Measurements from ENCODE around the gene SHROOM3. TPM values are rescaled to one million over a fixed set of nuclear protein-coding genes. Genes with fewer than 3 reads are reported as not detected.

SHROOM3 gene
- total RNA-seq, 6 donors from 2014 or later: 62.3 to 216 (median 116) TPM

DNA sequence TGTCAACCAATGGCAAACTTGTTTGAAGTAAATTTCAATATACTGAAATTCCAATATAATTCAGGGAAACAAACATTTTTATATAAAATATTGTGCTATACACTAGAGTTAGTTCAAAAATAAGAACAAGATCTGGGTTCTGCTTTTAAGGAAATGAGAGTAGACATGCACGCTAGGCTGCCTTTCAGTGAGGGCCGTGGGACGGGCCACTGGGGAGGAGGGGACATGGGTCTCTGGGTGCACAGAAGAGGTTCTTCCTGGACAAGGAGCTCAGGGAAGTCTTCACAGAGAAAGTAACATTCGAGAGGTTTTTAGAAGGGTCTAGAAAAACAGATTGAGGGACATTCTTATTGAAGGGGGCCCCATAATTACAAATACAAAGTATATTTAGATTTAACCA is 64.4 kb downstream of the SHROOM3 start:
- no peaks in the 10 kb centered on the region for H3K9me3 ChIP-seq
- DNase-seq (no peak), ATAC-seq (ENCODE audit: low FRiP score in 2 of 2) (no peak)
- H3K36me3 ChIP-seq: no peaks in the 10 kb centered on the region
- no peaks in the 10 kb centered on the region for H3K27me3 ChIP-seq
- TF ChIP-seq POLR2A (IDR thresholded peaks at IDR 0.05): no peak
- TF ChIP-seq, protein P1, sequence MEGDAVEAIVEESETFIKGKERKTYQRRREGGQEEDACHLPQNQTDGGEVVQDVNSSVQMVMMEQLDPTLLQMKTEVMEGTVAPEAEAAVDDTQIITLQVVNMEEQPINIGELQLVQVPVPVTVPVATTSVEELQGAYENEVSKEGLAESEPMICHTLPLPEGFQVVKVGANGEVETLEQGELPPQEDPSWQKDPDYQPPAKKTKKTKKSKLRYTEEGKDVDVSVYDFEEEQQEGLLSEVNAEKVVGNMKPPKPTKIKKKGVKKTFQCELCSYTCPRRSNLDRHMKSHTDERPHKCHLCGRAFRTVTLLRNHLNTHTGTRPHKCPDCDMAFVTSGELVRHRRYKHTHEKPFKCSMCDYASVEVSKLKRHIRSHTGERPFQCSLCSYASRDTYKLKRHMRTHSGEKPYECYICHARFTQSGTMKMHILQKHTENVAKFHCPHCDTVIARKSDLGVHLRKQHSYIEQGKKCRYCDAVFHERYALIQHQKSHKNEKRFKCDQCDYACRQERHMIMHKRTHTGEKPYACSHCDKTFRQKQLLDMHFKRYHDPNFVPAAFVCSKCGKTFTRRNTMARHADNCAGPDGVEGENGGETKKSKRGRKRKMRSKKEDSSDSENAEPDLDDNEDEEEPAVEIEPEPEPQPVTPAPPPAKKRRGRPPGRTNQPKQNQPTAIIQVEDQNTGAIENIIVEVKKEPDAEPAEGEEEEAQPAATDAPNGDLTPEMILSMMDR (IDR thresholded peaks at IDR 0.05): no peak
- TF ChIP-seq POLR2AphosphoS5 (IDR thresholded peaks at IDR 0.05): no peak
- TF ChIP-seq EP300 (IDR thresholded peaks at IDR 0.05): no peak
- peak overlapping the region in 1 of 4 donors; percentile 34 for H3K27ac ChIP-seq
- WGBS, 2 donors: 62 to 67% methylated on average over 4 of the region's 4 CpGs
- peaks cover 0 to 3% (median 0%) of the 10 kb centered on the region in 4 donors for H3K4me1 ChIP-seq
- no peak overlapping the region for H3K4me3 ChIP-seq

DNA sequence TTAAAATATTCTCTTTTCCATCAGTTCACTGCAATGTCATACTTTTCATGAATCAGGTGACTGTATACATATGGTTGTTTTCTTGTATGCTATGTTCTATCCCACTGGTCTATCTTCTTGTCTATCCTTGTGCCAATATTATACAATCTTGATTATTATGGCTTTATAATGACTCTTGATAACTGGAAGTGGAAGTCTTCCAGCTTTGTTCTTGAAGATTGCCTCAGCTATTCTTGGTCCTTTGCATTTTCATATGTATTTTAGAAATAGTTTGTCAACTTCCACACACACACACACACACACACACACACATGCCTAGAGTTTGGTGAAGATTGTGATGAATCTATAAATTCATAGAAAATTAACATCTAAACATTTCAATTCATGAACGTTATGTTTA is 67.9 kb downstream of the SHROOM3 start:
- no peak overlapping the region for H3K27ac ChIP-seq
- no peaks in the 10 kb centered on the region for H3K4me1 ChIP-seq
- no peak for ATAC-seq (ENCODE audit: low FRiP score in 2 of 2)
- no peak overlapping the region for H3K4me3 ChIP-seq
- WGBS, 2 donors: 65 to 77% methylated on average over 1 of the region's 1 CpG
- no peaks in the 10 kb centered on the region for H3K36me3 ChIP-seq
- TF ChIP-seq EP300 (IDR thresholded peaks at IDR 0.05) (no peak), POLR2A (IDR thresholded peaks at IDR 0.05) (no peak), POLR2AphosphoS5 (IDR thresholded peaks at IDR 0.05) (no peak)
- TF ChIP-seq, protein P1 (IDR thresholded peaks at IDR 0.05): no peak
- H3K27me3 ChIP-seq: no peaks in the 10 kb centered on the region
- no peak for DNase-seq
- H3K9me3 ChIP-seq: no peaks in the 10 kb centered on the region

DNA sequence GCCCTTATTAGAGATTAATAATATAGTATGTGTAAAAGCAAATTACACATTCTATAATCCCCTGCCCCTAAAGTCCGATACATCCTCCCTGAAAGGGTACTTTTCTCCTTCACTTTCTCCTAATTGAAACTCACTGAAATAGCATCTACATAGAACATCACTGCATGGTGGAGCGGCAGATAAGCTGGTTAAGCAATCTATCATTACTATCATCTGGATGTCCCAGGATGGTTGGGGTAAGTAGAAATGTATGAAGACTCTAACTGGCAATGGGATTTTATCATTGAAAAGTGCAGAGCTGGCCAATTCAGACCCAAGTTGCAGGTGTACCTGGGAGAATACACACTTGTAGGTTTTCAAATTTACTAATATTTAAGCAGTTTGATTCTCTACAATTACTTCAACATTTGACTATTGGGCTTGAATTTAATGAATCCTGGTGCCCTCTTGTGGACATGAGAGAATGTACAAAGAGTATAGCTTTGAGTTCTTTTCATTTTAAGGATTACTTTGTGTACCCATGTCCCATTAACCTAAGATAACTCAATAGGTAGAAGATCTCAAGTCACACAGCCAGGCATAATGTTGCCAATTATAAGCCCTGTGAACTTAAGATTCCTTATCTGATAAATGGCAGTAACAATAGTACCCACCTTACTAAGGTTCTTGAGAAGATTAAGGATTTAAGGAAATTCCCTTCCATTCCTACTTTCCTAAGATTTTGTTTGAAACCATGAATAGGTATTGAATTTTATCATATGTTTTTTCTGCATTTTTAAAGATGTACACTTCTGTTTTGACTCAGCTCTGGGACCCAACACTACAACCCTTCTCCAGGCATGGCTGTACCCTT is 69.8 kb downstream of the SHROOM3 start:
- H3K4me3 ChIP-seq: no peak overlapping the region
- H3K27ac ChIP-seq: no peak overlapping the region
- H3K9me3 ChIP-seq: no peaks in the 10 kb centered on the region
- DNase-seq (no peak), ATAC-seq (ENCODE audit: low FRiP score in 2 of 2) (peak; percentile 65 to 71)
- H3K36me3 ChIP-seq: no peaks in the 10 kb centered on the region
- no peak for TF ChIP-seq POLR2AphosphoS5 (IDR thresholded peaks at IDR 0.05)
- TF ChIP-seq, protein P1 (IDR thresholded peaks at IDR 0.05): peak in 5 of 6 experiments; percentile 37 to 72 (median 66)
- no peak for TF ChIP-seq EP300 (IDR thresholded peaks at IDR 0.05)
- no peak for TF ChIP-seq POLR2A (IDR thresholded peaks at IDR 0.05)
- WGBS, 2 donors: 69 to 70% methylated on average over 2 of the region's 2 CpGs
- H3K27me3 ChIP-seq: no peaks in the 10 kb centered on the region
- H3K4me1 ChIP-seq: no peaks in the 10 kb centered on the region

DNA sequence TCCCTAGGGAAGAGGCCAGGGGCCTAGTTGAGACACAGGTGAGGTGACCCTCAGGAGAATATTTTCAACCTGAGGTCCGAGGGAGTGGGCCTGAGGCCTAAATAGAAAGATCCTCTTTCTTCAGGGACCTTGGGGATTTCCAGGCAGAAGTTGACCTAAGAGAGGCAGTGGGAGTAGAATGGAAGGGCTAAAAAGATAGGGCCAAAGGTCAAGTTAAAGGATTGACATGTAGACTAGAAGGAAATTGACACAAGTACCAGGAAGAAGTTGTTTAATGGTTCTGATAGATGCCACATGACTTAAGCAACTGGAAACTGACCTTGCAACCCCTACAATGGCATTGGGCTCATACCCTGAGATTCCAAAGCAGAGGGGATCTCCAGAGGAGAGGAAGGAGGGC is 76.9 kb downstream of the SHROOM3 start:
- 75 to 87% methylated on average over 1 of the region's 1 CpG for WGBS, 2 donors
- H3K4me3 ChIP-seq: no peak overlapping the region

DNA sequence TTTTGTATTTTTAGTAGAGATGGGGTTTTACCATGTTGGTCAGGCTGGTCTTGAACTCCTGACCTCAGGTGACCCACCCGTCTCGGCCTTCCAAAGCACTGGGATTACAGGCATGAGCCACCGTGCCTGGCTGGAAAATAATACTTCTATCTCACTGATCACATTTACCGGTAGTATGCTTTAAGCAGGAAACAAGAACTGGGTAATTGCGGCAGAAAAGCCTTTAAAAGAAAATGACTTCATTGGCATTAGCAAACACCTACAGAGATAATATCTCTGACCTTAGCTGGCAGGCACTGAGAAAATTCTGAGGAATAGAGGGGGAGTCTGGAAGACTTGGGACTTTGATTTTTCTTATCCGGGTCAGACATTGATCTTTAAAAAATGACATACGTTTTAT is 78.5 kb downstream of the SHROOM3 start:
- no peak overlapping the region for H3K27ac ChIP-seq
- H3K4me1 ChIP-seq: peaks cover 0 to 13% (median 2%) of the 10 kb centered on the region in 4 donors
- WGBS, 2 donors: 87 to 90% methylated on average over 7 of the region's 7 CpGs
- DNase-seq (no peak), ATAC-seq (ENCODE audit: low FRiP score in 2 of 2) (no peak)
- no peaks in the 10 kb centered on the region for H3K27me3 ChIP-seq
- no peak for TF ChIP-seq POLR2A (IDR thresholded peaks at IDR 0.05)
- no peak for TF ChIP-seq EP300 (IDR thresholded peaks at IDR 0.05)
- TF ChIP-seq POLR2AphosphoS5 (IDR thresholded peaks at IDR 0.05): no peak
- TF ChIP-seq, protein P1 (IDR thresholded peaks at IDR 0.05): no peak
- H3K9me3 ChIP-seq: no peaks in the 10 kb centered on the region
- no peaks in the 10 kb centered on the region for H3K36me3 ChIP-seq
- H3K4me3 ChIP-seq: no peak overlapping the region

More for the DNA sequence above, 76.9 kb downstream of the SHROOM3 start:
- H3K4me1 ChIP-seq: peaks cover 0 to 13% (median 2%) of the 10 kb centered on the region in 4 donors
- H3K27me3 ChIP-seq: no peaks in the 10 kb centered on the region
- H3K27ac ChIP-seq: no peak overlapping the region
- H3K9me3 ChIP-seq: no peaks in the 10 kb centered on the region
- TF ChIP-seq POLR2A (IDR thresholded peaks at IDR 0.05): no peak
- no peak for TF ChIP-seq POLR2AphosphoS5 (IDR thresholded peaks at IDR 0.05)
- TF ChIP-seq EP300 (IDR thresholded peaks at IDR 0.05): no peak
- no peak for ATAC-seq (ENCODE audit: low FRiP score in 2 of 2)
- no peak for DNase-seq
- H3K36me3 ChIP-seq: no peaks in the 10 kb centered on the region
